ENCODE measurements around the gene PARP1.

DNA sequence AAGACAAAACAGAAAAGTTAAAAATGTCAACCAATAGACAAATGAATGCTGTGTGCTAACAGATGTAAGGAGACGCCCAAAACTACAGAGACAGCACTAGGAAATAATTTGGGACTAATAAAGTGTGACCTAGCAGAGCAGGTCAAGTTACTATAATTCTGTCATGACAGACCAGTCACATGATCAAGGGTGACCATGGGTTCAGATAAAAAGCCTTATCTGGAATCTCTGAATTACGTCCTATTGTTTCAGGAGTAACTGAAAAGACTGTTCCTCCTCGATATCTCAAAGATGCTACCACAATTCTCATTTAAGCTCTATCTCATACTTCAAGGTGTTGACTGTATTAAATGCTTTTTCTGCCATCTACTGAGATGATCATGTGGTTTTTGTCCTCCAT is 31.6 kb downstream of the PARP1 start:
- TF ChIP-seq ELF4 (CRISPR knock-in tag; IDR thresholded peaks at IDR 0.05; ENCODE audit: low read depth) (no peak), TCF7 (CRISPR knock-in tag; IDR thresholded peaks at IDR 0.05; ENCODE audit: low read depth) (no peak), TP53 (CRISPR knock-in tag; IDR thresholded peaks at IDR 0.05) (no peak), MXD4 (CRISPR knock-in tag; IDR thresholded peaks at IDR 0.05; ENCODE audit: borderline replicate concordance) (no peak), ZNF121 (CRISPR knock-in tag; IDR thresholded peaks at IDR 0.05) (no peak), EMX1 (CRISPR knock-in tag; IDR thresholded peaks at IDR 0.05) (no peak), NFYB (CRISPR knock-in tag; conservative IDR thresholded peaks at IDR 0.05; ENCODE audit: low read depth) (no peak), CREB1 (CRISPR knock-in tag; IDR thresholded peaks at IDR 0.05) (no peak), ETV6 (CRISPR knock-in tag; IDR thresholded peaks at IDR 0.05) (no peak), HMGA2 (CRISPR knock-in tag; IDR thresholded peaks at IDR 0.05) (no peak), GRHL2 (CRISPR knock-in tag; IDR thresholded peaks at IDR 0.05; ENCODE audit: insufficient replicate concordance, severe bottlenecking) (no peak)
- TF ChIP-seq, protein P1, sequence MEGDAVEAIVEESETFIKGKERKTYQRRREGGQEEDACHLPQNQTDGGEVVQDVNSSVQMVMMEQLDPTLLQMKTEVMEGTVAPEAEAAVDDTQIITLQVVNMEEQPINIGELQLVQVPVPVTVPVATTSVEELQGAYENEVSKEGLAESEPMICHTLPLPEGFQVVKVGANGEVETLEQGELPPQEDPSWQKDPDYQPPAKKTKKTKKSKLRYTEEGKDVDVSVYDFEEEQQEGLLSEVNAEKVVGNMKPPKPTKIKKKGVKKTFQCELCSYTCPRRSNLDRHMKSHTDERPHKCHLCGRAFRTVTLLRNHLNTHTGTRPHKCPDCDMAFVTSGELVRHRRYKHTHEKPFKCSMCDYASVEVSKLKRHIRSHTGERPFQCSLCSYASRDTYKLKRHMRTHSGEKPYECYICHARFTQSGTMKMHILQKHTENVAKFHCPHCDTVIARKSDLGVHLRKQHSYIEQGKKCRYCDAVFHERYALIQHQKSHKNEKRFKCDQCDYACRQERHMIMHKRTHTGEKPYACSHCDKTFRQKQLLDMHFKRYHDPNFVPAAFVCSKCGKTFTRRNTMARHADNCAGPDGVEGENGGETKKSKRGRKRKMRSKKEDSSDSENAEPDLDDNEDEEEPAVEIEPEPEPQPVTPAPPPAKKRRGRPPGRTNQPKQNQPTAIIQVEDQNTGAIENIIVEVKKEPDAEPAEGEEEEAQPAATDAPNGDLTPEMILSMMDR (IDR thresholded peaks at IDR 0.05): no peak
- TF ChIP-seq, protein P2, sequence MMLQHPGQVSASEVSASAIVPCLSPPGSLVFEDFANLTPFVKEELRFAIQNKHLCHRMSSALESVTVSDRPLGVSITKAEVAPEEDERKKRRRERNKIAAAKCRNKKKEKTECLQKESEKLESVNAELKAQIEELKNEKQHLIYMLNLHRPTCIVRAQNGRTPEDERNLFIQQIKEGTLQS (CRISPR knock-in tag; conservative IDR thresholded peaks at IDR 0.05): no peak
- TF ChIP-seq, protein P3, sequence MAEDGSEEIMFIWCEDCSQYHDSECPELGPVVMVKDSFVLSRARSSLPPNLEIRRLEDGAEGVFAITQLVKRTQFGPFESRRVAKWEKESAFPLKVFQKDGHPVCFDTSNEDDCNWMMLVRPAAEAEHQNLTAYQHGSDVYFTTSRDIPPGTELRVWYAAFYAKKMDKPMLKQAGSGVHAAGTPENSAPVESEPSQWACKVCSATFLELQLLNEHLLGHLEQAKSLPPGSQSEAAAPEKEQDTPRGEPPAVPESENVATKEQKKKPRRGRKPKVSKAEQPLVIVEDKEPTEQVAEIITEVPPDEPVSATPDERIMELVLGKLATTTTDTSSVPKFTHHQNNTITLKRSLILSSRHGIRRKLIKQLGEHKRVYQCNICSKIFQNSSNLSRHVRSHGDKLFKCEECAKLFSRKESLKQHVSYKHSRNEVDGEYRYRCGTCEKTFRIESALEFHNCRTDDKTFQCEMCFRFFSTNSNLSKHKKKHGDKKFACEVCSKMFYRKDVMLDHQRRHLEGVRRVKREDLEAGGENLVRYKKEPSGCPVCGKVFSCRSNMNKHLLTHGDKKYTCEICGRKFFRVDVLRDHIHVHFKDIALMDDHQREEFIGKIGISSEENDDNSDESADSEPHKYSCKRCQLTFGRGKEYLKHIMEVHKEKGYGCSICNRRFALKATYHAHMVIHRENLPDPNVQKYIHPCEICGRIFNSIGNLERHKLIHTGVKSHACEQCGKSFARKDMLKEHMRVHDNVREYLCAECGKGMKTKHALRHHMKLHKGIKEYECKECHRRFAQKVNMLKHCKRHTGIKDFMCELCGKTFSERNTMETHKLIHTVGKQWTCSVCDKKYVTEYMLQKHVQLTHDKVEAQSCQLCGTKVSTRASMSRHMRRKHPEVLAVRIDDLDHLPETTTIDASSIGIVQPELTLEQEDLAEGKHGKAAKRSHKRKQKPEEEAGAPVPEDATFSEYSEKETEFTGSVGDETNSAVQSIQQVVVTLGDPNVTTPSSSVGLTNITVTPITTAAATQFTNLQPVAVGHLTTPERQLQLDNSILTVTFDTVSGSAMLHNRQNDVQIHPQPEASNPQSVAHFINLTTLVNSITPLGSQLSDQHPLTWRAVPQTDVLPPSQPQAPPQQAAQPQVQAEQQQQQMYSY (CRISPR knock-in tag; IDR thresholded peaks at IDR 0.05): no peak

All from WTC11 (cell line).